ENCODE data around the gene NPLOC4.

GRCh38 chr17:81681672-81682071 is 44.8 kb upstream of the NPLOC4 start:
- TF ChIP-seq CTCF (IDR thresholded peaks at IDR 0.05) (no peak), ZFX (IDR thresholded peaks at IDR 0.05; ENCODE audit: borderline replicate concordance) (no peak)

Data from 22Rv1 (cell line).